Peyer's patch (tissue), 4 donors: ENCODE measurements around the gene BFSP2.
"Not testable (repeated sequence)": the region's sequence is repeated elsewhere in the genome, so short reads cannot be mapped to it uniquely, and the experiment has no call there.

Experiments
- CTCF ChIP-seq, 6 experiments: fragments of 450-650 bp in 4 of 6; fragments of 200-600 bp in 2 of 6; sonication (generic) in 1 of 6; IDR thresholded peaks; one replicate each; pipeline ENCODE4 v1.5.1; 2017 to 2019; ENCODE audit warnings: antibody characterized with exemption in 6 of 6, mild to moderate bottlenecking in 3 of 6, moderate library complexity in 1 of 6
- POLR2A ChIP-seq, 2 donors: fragments of 450-650 bp; IDR thresholded peaks; one replicate each; pipeline ENCODE4 v1.5.1; 2017; ENCODE audit warnings: antibody characterized with exemption in 2 of 2, mild to moderate bottlenecking in 2 of 2, moderate library complexity in 2 of 2

- TF ChIP-seq CTCF, POLR2A (IDR thresholded peaks at IDR 0.05): not testable (repeated sequence)
Observed at GRCh38 chr3:133520938-133521337, 121.1 kb downstream of the BFSP2 start.
